ENCODE results near the gene KDM4C.

KDM4C gene

DNA sequence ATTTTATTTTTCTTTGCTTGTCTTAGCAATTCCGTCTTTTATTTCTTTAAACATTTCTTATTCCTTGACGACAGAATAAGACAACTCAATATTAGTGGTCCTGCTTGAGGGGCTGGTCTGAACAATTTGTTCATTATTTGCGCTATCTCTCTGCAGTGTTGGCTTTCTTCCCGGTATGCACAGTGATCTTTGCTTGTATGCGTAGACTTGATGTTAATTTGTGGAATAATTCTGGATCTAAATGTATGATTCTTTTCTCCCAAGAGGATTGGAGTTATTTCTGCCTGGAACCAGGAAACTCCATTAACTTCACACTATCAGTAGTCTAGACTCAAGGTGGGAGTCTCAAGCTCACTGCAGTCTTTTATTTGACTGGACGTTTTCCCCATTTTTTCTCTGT, 80.4 kb downstream of the KDM4C start:
- DNase-seq (ENCODE audit: low read depth) = no peak
- no peak overlapping the region for H3K4me3 ChIP-seq (ENCODE audit: low read depth, low read length)
- TF ChIP-seq, protein P1, sequence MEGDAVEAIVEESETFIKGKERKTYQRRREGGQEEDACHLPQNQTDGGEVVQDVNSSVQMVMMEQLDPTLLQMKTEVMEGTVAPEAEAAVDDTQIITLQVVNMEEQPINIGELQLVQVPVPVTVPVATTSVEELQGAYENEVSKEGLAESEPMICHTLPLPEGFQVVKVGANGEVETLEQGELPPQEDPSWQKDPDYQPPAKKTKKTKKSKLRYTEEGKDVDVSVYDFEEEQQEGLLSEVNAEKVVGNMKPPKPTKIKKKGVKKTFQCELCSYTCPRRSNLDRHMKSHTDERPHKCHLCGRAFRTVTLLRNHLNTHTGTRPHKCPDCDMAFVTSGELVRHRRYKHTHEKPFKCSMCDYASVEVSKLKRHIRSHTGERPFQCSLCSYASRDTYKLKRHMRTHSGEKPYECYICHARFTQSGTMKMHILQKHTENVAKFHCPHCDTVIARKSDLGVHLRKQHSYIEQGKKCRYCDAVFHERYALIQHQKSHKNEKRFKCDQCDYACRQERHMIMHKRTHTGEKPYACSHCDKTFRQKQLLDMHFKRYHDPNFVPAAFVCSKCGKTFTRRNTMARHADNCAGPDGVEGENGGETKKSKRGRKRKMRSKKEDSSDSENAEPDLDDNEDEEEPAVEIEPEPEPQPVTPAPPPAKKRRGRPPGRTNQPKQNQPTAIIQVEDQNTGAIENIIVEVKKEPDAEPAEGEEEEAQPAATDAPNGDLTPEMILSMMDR (IDR thresholded peaks at IDR 0.05; ENCODE audit: control insufficient read depth, extremely low read depth, insufficient read depth) = no peak

DNA sequence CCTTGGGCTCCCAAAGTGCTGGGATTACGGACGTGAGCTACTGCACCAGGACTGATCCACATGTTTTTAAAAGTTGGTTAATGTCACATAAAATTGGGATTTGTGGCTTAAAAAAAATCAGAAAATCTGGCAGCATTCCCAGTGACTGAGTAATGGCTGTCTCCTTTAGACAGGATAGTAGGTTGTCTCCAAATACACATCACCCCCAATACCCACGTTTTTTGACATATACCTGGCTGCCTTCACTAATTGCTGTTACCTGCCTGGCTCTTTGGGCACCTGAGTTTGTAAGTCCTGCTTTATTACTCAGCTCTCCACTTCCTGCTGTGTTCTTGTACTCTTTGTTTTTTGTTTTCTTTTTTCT, 84.8 kb downstream of the KDM4C start:
- TF ChIP-seq, protein P1 (IDR thresholded peaks at IDR 0.05; ENCODE audit: control insufficient read depth, extremely low read depth, insufficient read depth) = no peak
- DNase-seq (ENCODE audit: low read depth) = no peak
- no peak overlapping the region for H3K4me3 ChIP-seq (ENCODE audit: low read depth, low read length)

DNA sequence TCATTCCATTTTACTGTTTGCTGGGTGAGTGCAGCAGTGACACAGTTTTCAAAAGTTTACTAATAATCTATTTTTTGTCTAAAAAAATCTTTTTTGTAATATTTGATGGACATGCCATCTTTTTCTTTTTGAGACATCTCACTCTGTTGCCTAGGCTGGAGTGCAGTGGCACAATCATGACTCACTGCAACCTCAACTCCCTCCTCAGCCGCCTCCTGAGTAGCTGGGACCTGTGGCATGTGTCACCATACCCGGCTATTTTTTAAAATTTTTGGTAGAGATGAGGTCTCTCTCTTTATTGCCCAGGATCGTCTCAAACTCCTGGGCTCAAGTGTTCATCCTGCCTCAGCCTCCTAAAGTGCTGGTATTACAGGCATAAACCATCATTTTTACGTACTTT, 86.0 kb downstream of the KDM4C start:
- H3K4me3 ChIP-seq (ENCODE audit: low read depth, low read length) = no peak overlapping the region
- DNase-seq (ENCODE audit: low read depth) = no peak
- TF ChIP-seq, protein P1 (IDR thresholded peaks at IDR 0.05; ENCODE audit: control insufficient read depth, extremely low read depth, insufficient read depth) = no peak

DNA sequence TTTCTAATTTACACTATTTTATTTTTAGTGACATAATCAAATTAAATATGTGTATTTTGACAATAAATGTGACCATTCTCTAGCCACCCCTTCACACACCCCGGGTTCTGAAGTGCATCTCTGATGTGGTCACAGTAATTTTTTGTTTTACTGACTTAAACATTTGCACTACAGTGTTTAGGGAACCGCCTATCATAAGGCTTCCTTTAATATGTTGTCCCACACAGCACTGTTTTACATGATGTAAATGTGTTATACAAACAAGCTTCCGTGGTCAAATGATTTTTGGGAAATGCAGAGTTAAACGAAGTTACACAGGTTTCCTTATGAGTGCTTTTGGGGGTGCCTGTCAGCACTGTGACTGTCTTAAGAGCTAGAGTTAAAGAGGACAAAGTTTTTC, 86.5 kb downstream of the KDM4C start:
- DNase-seq (ENCODE audit: low read depth) = no peak
- TF ChIP-seq, protein P1 (IDR thresholded peaks at IDR 0.05; ENCODE audit: control insufficient read depth, extremely low read depth, insufficient read depth) = no peak
- no peak overlapping the region for H3K4me3 ChIP-seq (ENCODE audit: low read depth, low read length)

DNA sequence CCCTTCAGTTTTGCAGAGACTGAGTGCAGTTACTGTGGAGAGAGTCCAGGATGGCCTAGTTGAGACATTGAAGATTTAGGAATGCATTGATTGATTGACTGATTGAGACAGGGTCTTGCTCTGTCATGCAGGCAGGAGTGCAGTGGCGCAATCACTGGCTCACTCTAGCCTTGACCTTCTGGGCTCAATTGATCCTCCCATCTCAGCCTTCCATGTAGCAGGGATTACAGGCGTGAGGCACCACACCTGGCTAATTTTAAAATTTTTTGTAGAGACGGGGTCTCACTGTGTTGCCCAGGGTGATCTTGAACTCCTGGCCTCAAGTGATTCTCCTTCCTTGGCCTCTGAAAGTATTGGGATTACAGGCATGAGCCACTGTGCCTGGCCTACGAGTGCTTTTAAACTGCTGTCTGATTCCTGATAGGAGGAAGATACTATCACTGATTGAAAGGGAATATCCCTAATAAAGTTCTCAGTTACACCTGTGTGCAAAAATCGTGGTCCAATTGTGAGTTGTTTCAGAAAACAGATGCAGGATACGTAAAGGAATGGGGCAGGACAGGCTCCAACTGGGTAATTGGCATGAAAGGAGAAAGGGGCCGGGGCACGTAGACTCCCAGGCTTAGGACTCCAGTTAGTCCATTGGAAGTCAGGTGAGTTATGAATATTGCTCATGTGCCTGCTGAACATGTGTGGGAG, 87.5 kb downstream of the KDM4C start:
- no peak overlapping the region for H3K4me3 ChIP-seq (ENCODE audit: low read depth, low read length)
- TF ChIP-seq, protein P1 (IDR thresholded peaks at IDR 0.05; ENCODE audit: control insufficient read depth, extremely low read depth, insufficient read depth) = no peak
- DNase-seq (ENCODE audit: low read depth) = no peak

DNA sequence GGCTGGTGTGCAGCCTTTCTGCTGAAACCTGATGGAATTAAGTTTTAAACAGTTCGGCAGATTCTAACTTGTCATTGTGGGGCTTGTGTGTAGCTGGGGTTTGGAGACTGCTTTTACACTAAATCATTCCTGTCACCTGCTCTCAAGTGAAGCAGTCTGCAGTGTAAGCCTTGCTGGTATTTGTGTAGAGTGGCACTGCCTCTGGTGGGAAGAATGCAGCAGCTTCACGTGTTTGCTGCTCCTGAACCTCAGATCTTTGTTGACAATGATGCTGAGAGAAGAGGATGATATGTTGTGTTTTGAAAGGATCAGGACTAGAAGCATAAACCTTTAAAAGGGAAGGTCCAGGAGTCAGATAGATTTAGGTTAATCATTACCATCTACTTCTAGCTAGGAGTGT, 88.1 kb downstream of the KDM4C start:
- TF ChIP-seq, protein P1 (IDR thresholded peaks at IDR 0.05; ENCODE audit: control insufficient read depth, extremely low read depth, insufficient read depth) = peak; percentile 18; the same call in 1 of the 2 replicates
- DNase-seq (ENCODE audit: low read depth) = no peak
- no peak overlapping the region for H3K4me3 ChIP-seq (ENCODE audit: low read depth, low read length)

Data from LNCaP clone FGC (cell line).